WTC11 (cell line): ENCODE results near the gene CDH18.

ENCODE experiments used
- ESRRA ChIP-seq: sonication (generic); formaldehyde crosslinking; IDR thresholded peaks from 2 replicates; pipeline ENCODE4 v1.8.1; 2022; ENCODE audit warnings: mild to moderate bottlenecking, missing genetic modification reagents, borderline replicate concordance
- FOXJ3 ChIP-seq: sonication (generic); formaldehyde crosslinking; IDR thresholded peaks from 2 replicates; pipeline ENCODE4 v1.9.0; 2021; ENCODE audit warnings: missing genetic modification reagents, mild to moderate bottlenecking, borderline replicate concordance
- ZNF138 ChIP-seq: sonication (generic); formaldehyde crosslinking; conservative IDR thresholded peaks from 2 replicates; pipeline ENCODE4 v1.8.1; 2022; ENCODE audit warnings: mild to moderate bottlenecking, moderate library complexity, missing genetic modification reagents
- TF ChIP-seq, protein P1 (sequence below): fragments of 200-600 bp; IDR thresholded peaks from 2 replicates; pipeline ENCODE4 v1.8.0; 2022; ENCODE audit warnings: antibody characterized with exemption

GRCh38 chr5:20032896-20033295, 44.9 kb upstream of the CDH18 start:
- no peak for TF ChIP-seq ESRRA (CRISPR knock-in tag)
- TF ChIP-seq, protein P1, sequence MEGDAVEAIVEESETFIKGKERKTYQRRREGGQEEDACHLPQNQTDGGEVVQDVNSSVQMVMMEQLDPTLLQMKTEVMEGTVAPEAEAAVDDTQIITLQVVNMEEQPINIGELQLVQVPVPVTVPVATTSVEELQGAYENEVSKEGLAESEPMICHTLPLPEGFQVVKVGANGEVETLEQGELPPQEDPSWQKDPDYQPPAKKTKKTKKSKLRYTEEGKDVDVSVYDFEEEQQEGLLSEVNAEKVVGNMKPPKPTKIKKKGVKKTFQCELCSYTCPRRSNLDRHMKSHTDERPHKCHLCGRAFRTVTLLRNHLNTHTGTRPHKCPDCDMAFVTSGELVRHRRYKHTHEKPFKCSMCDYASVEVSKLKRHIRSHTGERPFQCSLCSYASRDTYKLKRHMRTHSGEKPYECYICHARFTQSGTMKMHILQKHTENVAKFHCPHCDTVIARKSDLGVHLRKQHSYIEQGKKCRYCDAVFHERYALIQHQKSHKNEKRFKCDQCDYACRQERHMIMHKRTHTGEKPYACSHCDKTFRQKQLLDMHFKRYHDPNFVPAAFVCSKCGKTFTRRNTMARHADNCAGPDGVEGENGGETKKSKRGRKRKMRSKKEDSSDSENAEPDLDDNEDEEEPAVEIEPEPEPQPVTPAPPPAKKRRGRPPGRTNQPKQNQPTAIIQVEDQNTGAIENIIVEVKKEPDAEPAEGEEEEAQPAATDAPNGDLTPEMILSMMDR: no peak
- TF ChIP-seq FOXJ3 (CRISPR knock-in tag): no peak
- no peak for TF ChIP-seq ZNF138 (CRISPR knock-in tag)
